PC-3 (cell line): ENCODE data around the gene PAOX. TPM values are rescaled to one million over a fixed set of nuclear protein-coding genes. Genes with fewer than 3 reads are reported as not detected.

Experiments used
- ATAC-seq: fragments of 200-7000 bp; cut with Tn5 transposase; 2 replicates; pipeline ENCODE4 v1.9.1; 2020; ENCODE audit warnings: mild to moderate bottlenecking, moderate library complexity
- BruUV-seq: library from RNA; stranded (reverse); fragments of 400-500 nt; replicated peaks from 2 replicates; lab custom pipeline; 2021; lab: Mats Ljungman, UMichigan
- CTCF ChIA-PET: fragments of 300-600 bp; sonication (Branson Sonifier 250); formaldehyde crosslinking; loops from one replicate; lab custom pipeline; 2022; ENCODE audit warnings: antibody characterized with exemption; lab: Charles Lee
- POLR2A ChIA-PET: fragments of 300-600 bp; sonication (Branson Sonifier 250); formaldehyde crosslinking; loops from one replicate; lab custom pipeline; 2022; ENCODE audit warnings: antibody characterized with exemption; ENCODE audit not compliant: unreplicated experiment; lab: Charles Lee
- DNase-seq: peaks from one replicate; pipeline ENCODE4 v3.0.0-alpha.2; 2015
- H2AFZ ChIP-seq: fragments of 300-600 bp; sonication (generic); 2 replicates; pipeline ENCODE4 v1.6.0; 2016; ENCODE audit warnings: antibody characterized with exemption, low read length
- H3F3A ChIP-seq: fragments of 300-600 bp; sonication (generic); one replicate; pipeline ENCODE4 v1.6.0; 2017; ENCODE audit warnings: antibody characterized with exemption, low read length, control low read depth, mild to moderate bottlenecking; ENCODE audit not compliant: unreplicated experiment
- H3K27ac ChIP-seq: fragments of 300-600 bp; sonication (generic); 2 replicates; pipeline ENCODE4 v1.5.1; 2016; ENCODE audit warnings: mild to moderate bottlenecking, low read length
- H3K27me3 ChIP-seq: fragments of 300-600 bp; sonication (generic); 2 replicates; pipeline ENCODE4 v1.6.1; 2016; ENCODE audit warnings: low read length, mixed read lengths
- H3K36me3 ChIP-seq: fragments of 300-600 bp; sonication (generic); 2 replicates; pipeline ENCODE4 v1.6.1; 2016; ENCODE audit warnings: low read depth, mixed run types, low read length, mixed read lengths
- H3K4me1 ChIP-seq: fragments of 300-600 bp; sonication (generic); 2 replicates; pipeline ENCODE4 v1.5.1; 2016; ENCODE audit warnings: low read length; ENCODE audit not compliant: insufficient read depth
- H3K4me2 ChIP-seq: fragments of 300-600 bp; sonication (generic); 2 replicates; pipeline ENCODE4 v1.6.0; 2016; ENCODE audit warnings: low read length
- H3K4me3 ChIP-seq: fragments of 300-600 bp; sonication (generic); 2 replicates; pipeline ENCODE4 v1.5.1; 2016; ENCODE audit warnings: mild to moderate bottlenecking, low read length, mixed read lengths
- H3K79me2 ChIP-seq: fragments of 300-600 bp; sonication (generic); 2 replicates; pipeline ENCODE4 v1.6.1; 2017; ENCODE audit warnings: low read length, mixed read lengths
- H3K9ac ChIP-seq: fragments of 300-600 bp; sonication (generic); 2 replicates; pipeline ENCODE4 v1.6.0; 2016; ENCODE audit warnings: mild to moderate bottlenecking, low read length
- H3K9me2 ChIP-seq: fragments of 300-600 bp; sonication (generic); replicated peaks from 2 replicates; pipeline ENCODE4 v1.6.1; 2016; ENCODE audit warnings: mixed run types, low read length, mixed read lengths
- H3K9me3 ChIP-seq: fragments of 300-600 bp; sonication (generic); 2 replicates; pipeline ENCODE4 v1.6.1; 2016; ENCODE audit warnings: low read length, mixed read lengths
- H4K20me1 ChIP-seq: fragments of 300-600 bp; sonication (generic); 2 replicates; pipeline ENCODE4 v1.6.1; 2016; ENCODE audit warnings: low read length, mixed read lengths
- CTCF ChIP-seq: fragments of 300-600 bp; sonication (generic); conservative IDR thresholded peaks from 2 replicates; pipeline ENCODE4 v1.5.1; 2017; ENCODE audit warnings: antibody characterized with exemption, low read depth, mild to moderate bottlenecking, low read length
- EZH2 ChIP-seq: fragments of 300-600 bp; sonication (generic); IDR thresholded peaks from one replicate; pipeline ENCODE4 v1.6.1; 2017; ENCODE audit warnings: antibody characterized with exemption, mild to moderate bottlenecking, low read length; ENCODE audit not compliant: unreplicated experiment
- EZH2phosphoT487 ChIP-seq: fragments of 300-600 bp; sonication (generic); IDR thresholded peaks from 2 replicates; pipeline ENCODE4 v1.6.1; 2018; ENCODE audit warnings: mild to moderate bottlenecking, antibody characterized with exemption, low read length, borderline replicate concordance
- intact Hi-C: fragments of 100-400 bp; cut with micrococcal nuclease; formaldehyde crosslinking; loops from 2 replicates; pipeline ENCODE4 v1.9.0; 2023
- total RNA-seq: library from RNA; depleted of rRNA; stranded (reverse); fragments of >200 nt; gene quantifications from 2 replicates; pipeline ENCODE4 v1.2.3, GENCODE V29; 2014

The PAOX gene
- total RNA-seq, 1 experiment from 2014 or later = 4.1 TPM

GRCh38 chr10:133399123-133399601, 20.1 kb downstream of the PAOX start:
- H3K36me3 ChIP-seq = peaks cover 14% of the 10 kb centered on the region
- intact Hi-C loops = no loop called here
- H3K27me3 ChIP-seq = no peaks in the 10 kb centered on the region
- no peak for TF ChIP-seq CTCF
- no peak for TF ChIP-seq EZH2
- TF ChIP-seq EZH2phosphoT487 = no peak
- H3K79me2 ChIP-seq = peaks cover 49% of the 10 kb centered on the region
- DNase-seq (no peak), ATAC-seq (no peak)
- no peak overlapping the region for H2AFZ ChIP-seq
- H3F3A ChIP-seq = no peaks in the 10 kb centered on the region
- POLR2A ChIA-PET = no interaction called here
- no peaks in the 10 kb centered on the region for H3K9me3 ChIP-seq
- no peak overlapping the region for H3K9ac ChIP-seq
- peaks cover 22% of the 10 kb centered on the region for H3K4me1 ChIP-seq
- H3K27ac ChIP-seq = no peak overlapping the region
- no peaks in the 10 kb centered on the region for H3K9me2 ChIP-seq
- CTCF ChIA-PET = no interaction called here
- H3K4me3 ChIP-seq = no peak overlapping the region
- H4K20me1 ChIP-seq = no peaks in the 10 kb centered on the region
- no TSS peak for BruUV-seq
- no peak overlapping the region for H3K4me2 ChIP-seq

DNA sequence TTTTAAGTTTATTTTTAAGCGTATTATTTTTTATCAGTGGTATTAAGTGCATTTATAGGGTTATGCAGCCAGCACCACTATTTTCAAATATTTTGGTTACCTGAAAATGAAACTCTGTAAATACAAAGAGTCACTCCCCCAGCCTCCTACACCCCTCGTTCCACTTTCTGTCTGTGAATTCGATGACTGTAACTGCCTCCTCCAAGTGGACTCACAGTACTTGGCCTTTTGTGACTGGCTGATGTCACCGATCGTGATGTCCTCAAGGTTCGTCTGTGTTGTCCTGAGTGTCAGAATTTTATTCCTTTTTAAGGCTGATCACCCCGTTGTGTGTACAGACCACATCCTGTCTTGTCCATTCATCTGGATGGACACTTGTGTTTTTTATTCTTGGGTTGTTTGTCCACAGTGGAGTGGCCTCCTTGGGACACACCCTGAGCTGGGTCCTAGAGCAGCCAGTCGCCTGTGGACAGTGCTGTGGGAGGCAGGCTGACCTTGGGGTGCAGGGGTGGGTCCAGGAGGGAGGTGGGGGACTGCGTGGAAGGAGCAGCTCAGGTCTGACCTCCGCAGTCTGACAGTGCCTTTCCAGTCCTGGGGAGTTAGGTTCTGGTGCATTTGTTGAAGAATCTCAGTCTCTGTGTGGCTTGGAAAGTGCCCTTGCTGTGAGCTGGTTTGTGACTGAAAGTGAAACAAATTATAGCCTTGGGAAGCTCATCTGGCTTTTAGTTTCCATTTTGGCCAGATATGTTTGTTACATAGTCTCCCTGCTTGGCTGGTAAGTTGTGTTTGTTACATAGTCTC, 21.8 kb downstream of the PAOX start:
- Histone ChIP-seq H2AFZ (no peak overlapping the region), H3K36me3 (peaks cover 20% of the 10 kb centered on the region), H3K4me2 (no peak overlapping the region), H3K9me3 (no peaks in the 10 kb centered on the region), H3K27ac (no peak overlapping the region), H3K9me2 (no peaks in the 10 kb centered on the region), H3K9ac (no peak overlapping the region), H3K79me2 (peaks cover 49% of the 10 kb centered on the region), H3K4me1 (peaks cover 14% of the 10 kb centered on the region), H4K20me1 (peaks cover 7% of the 10 kb centered on the region; the same call in 1 of the 2 replicates), H3K4me3 (no peak overlapping the region), H3K27me3 (no peaks in the 10 kb centered on the region), H3F3A (no peaks in the 10 kb centered on the region)
- no peak for ATAC-seq
- ChIA-PET CTCF (no interaction called here), POLR2A (no interaction called here)
- BruUV-seq = no TSS peak
- TF ChIP-seq EZH2phosphoT487 = no peak
- no peak for TF ChIP-seq EZH2
- DNase-seq = no peak
- intact Hi-C loops = no loop called here

DNA sequence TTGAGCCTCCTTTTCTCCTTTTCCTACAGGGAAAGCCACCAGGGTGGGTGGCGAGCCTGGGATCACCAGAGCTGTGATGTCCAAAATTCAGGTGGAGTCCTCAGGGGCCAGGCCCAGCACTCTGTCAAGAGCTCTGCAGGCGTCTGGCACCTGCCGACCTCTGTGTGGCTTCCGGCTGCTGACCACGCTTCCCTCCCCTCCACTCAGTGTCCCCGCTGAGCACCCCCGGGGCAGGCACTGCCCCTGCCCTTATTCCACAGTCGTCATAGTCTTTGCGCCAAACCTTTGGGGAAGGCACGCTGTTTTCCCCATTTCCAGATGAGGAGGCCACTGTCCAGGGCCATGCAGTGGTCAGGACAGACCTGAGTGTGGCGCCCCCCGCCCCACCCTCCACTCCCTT, 22.4 kb downstream of the PAOX start:
- no peak for TF ChIP-seq EZH2phosphoT487
- no peak for TF ChIP-seq CTCF
- TF ChIP-seq EZH2 = no peak
- Histone ChIP-seq H4K20me1 (peaks cover 7% of the 10 kb centered on the region; the same call in 1 of the 2 replicates), H3K9me3 (no peaks in the 10 kb centered on the region), H3K36me3 (peaks cover 17% of the 10 kb centered on the region), H3K27me3 (no peaks in the 10 kb centered on the region), H3K4me1 (peaks cover 9% of the 10 kb centered on the region), H3K79me2 (peaks cover 49% of the 10 kb centered on the region), H3K9me2 (no peaks in the 10 kb centered on the region), H3K4me3 (no peak overlapping the region), H2AFZ (no peak overlapping the region), H3K4me2 (no peak overlapping the region), H3K27ac (no peak overlapping the region), H3F3A (no peaks in the 10 kb centered on the region), H3K9ac (no peak overlapping the region)
- no TSS peak for BruUV-seq
- CTCF ChIA-PET = no interaction called here
- POLR2A ChIA-PET = no interaction called here
- DNase-seq = no peak
- ATAC-seq = no peak
- intact Hi-C loops = no loop called here
